Femur (tissue), 1 donor: ENCODE results near the gene CX3CL1.
"Not testable (repeated sequence)": the region's sequence is repeated elsewhere in the genome, so short reads cannot be mapped to it uniquely, and the experiment has no call there.

ENCODE experiments used
- DNase-seq: peaks from one replicate; pipeline ENCODE4 v3.0.0-alpha.2; 2017

The CX3CL1 gene

DNA sequence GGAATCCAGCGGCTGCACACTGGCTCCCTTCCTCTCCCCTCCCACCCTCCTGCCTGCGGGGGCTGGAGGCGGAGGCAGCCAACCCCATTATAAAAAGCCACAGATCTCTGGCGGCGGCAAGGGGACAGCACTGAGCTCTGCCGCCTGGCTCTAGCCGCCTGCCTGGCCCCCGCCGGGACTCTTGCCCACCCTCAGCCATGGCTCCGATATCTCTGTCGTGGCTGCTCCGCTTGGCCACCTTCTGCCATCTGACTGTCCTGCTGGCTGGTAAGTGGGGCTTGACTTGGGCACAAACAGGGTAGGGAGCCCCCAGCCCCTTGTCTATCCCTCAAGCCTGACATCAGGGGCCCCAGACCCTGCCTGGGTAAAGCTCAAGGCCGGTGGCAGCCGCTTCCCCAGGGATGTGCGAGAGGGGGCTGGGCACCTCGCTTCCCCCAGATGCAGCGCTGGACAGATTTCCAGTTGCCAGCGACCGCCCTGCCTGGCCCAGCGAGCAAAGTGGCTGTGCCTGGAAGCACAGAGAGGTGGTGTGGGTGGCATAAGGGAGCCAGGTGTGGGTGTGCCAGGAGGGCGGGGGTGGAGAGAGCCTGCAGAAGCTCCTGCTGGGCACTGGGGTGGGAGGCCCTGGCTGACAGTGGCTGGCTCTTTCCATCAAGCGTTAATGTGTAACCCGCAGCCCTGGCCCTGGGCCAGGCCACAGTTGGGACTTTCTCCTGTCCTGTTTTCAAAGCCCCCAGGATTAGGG lies at the start of gene CX3CL1:
CX3CL1 (plus strand) TSS at position 119 of the 745 bp plus-strand sequence; CDS start at position 198, 79 bp downstream.
- peak; percentile 84 for DNase-seq

DNA sequence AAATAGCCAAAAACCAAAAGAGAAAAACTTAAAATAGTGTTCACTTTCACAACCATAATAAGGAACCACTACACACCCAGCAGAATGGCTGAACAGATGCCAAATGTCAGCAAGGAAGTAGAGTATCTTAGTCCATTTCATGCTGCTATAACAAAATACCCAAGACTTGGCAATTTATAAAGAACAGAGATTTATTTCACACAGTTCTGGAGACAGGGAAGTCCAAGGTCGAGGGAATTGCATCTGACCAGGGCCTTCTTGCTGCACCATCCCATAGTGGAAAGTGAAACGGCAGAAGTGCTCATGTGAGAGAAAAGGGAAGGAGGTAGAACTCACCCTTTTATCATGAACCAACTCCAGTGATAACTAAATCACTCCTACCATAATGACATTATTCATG lies 47.5 kb upstream of the CX3CL1 start:
- DNase-seq: no peak

- no peak for DNase-seq
These were observed 46.8 kb upstream of the CX3CL1 start for GRCh38 chr16:57325458-57325857.

DNA sequence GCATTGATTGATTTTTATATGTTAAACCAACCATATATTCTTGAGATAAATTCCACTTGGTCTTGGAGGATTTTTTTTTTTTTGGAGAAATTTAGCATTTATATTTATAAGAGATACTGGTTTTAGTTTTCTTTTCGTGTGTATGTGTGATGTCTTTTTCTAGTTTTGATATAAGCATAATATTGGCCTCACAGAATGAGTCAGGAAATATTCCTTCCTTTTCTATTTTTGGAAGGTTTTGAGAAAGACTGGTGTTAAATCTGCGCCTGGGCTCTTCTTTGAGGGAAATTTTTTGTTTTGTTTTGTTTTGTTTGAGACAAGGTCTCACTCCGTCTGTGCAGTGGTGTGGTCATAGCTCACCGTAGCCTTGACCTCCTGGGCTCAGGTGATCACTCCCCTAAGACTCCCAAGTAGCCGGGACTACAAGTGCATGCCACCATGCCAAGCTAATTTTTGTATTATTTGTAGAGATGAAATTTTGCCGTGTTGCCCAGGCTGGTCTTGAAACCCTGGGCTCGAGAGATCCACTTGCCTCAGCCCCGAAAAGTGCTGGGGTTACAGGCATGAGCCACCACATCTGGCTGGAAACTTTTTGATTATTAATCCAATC lies 42.5 kb upstream of the CX3CL1 start:
- DNase-seq: no peak

GRCh38 chr16:57331355-57331754 lies 40.9 kb upstream of the CX3CL1 start:
- DNase-seq: no peak

GRCh38 chr16:57333402-57333801 lies 38.9 kb upstream of the CX3CL1 start:
- DNase-seq: no peak

- DNase-seq: no peak
These were observed 36.9 kb upstream of the CX3CL1 start for GRCh38 chr16:57335366-57335765.

- no peak for DNase-seq
These were observed 31.2 kb upstream of the CX3CL1 start for GRCh38 chr16:57341062-57341440.

DNA sequence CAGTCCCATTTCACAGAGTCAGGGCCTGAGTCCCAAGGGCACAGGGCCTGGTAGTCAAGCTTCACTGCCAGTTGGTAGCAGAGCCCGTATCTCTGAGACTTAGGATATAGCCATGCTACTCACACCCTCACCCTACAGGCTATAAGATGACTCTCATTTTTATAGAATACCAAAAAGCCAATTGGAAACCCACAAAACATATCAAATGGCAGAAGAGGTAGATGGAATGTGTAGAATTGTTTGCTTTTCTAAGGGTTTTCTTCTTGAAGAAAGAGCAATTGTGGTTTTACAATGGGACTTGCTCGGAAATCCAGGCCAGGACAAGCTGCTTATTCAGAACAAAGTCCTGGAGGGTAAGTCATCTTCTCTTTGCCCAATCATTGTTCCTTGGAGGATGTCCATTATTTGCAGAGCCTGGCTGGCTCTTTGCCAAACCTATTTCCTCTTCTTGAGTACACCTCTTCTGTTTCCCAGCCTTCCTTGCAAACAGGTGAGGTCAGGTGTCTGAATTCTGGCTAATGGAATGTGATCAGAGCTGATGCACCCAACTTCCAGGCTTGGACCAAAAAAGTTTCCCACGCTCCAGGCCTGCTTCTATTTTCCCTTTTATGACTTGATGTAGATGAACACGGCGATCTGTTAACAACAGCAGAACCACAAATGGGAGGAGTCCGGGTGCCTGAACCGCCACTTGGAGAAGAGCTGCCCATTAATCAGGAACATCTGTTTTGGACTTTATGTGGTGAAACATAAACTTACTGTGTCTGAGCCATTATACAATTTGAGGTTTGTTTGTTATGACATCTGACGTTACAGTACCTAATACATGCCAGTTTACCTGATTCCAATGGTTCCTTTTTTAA lies 30.6 kb upstream of the CX3CL1 start:
- peak; percentile 55 for DNase-seq

DNA sequence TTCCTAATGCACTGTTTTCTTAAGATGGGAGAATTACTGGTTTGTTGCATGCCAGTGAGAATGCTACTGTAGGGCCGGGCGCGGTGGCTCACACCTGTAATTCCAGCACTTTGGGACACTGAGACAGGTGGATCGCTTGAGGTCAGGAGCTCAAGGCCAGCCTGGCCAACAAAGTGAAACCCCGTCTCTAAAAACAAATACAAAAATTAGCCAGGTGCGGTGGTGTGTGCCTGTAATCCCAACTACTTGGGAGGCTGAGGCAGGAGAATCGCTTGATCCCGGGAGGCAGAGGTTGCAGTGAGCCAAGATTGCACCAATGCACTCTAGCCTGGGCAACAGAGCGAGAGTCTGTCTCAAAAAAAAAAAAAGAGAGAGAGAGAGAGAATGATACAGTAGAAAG lies 29.7 kb upstream of the CX3CL1 start:
- DNase-seq: not testable (repeated sequence)

DNA sequence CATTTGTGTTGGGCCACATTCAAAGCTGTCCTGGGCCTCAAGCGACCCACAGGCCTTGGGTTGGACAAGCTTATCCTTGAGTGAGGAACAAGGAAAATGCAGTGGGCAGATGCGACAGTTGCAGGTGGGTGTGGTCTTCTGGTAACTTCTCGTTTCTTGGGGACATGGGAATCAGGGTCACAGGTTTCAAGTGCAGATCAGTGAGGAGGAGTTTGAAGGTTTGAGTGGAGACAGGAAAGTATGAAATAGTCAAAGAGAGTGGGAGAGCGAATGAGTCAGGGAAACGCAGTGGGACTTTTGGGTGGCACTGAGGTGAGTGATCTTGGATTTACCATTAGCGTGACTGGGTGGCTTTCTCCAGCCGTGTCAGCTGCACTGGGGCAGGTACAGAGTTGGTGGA lies 29.1 kb upstream of the CX3CL1 start:
- no peak for DNase-seq

DNA sequence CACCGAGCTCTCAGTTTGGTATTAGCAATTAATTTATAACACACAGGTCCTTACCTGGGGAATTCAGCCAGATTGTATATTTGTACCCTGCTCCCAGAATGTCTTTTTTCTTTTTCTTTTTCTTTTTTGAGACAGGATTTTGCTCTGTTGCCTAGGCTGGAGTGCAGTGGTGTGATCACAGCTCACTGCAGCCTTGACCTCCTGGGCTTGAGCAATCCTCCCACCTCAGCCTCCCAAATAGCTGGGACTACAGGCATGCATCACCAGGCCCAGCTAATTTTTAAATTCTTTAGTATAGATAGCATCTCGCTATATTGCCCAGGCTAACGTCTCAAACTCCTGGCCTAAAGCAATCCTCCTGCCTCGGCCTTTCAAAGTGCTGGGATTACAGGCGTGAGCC lies 28.2 kb upstream of the CX3CL1 start:
- DNase-seq: not testable (repeated sequence)

GRCh38 chr16:57345021-57345420 lies 27.3 kb upstream of the CX3CL1 start:
- no peak for DNase-seq

- DNase-seq: no peak
These were observed 26.6 kb upstream of the CX3CL1 start for GRCh38 chr16:57345666-57346204.

GRCh38 chr16:57347858-57348257 lies 24.4 kb upstream of the CX3CL1 start:
- DNase-seq: no peak

- no peak for DNase-seq
These were observed 24.0 kb upstream of the CX3CL1 start for GRCh38 chr16:57348327-57348726.

GRCh38 chr16:57349212-57350031 lies 22.9 kb upstream of the CX3CL1 start:
- no peak for DNase-seq

GRCh38 chr16:57352636-57353047 lies 19.6 kb upstream of the CX3CL1 start:
- DNase-seq: no peak

DNA sequence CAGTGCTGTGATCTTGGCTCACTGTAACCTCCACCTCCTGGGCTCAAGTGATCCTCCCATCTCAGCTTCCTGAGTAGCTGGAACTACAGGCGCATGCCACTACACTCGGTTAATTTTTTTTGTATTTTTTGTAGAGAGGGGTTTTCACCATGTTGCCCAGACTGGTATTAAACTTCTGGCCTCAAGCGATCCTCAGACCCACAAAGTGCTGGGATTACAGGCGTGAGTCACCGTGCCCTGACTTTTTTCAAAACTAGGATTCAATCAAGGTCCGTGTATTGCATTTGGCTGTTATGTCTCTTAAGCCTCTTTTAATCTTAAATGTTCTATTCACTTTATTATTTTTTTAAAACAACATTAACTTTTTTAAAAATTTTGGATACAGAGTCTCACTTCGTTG lies 18.0 kb upstream of the CX3CL1 start:
- DNase-seq: no peak

- DNase-seq: no peak
These were observed 16.3 kb upstream of the CX3CL1 start for GRCh38 chr16:57355898-57356414.

- DNase-seq: no peak
These were observed 15.7 kb upstream of the CX3CL1 start for GRCh38 chr16:57356547-57356946.
